Pons (tissue), 1 donor: ENCODE results near the gene SPAG6.

Experiments used
- DNase-seq: peaks from one replicate; pipeline ENCODE4 v3.0.0-alpha.2; 2016; ENCODE audit warnings: low spot score

SPAG6 gene

GRCh38 chr10:22434521-22434920 is 89.2 kb downstream of the SPAG6 start:
- DNase-seq = no peak

GRCh38 chr10:22435650-22436049 is 90.4 kb downstream of the SPAG6 start:
- no peak for DNase-seq

- DNase-seq = no peak
Measured at GRCh38 chr10:22436526-22436892, 91.2 kb downstream of the SPAG6 start.

GRCh38 chr10:22436893-22437619 is 91.8 kb downstream of the SPAG6 start:
- peak; percentile 82 for DNase-seq

- DNase-seq = peak; percentile 53
Measured at GRCh38 chr10:22437620-22438588, 92.6 kb downstream of the SPAG6 start.

GRCh38 chr10:22438711-22439110 is 93.4 kb downstream of the SPAG6 start:
- no peak for DNase-seq

- DNase-seq = no peak
Measured at GRCh38 chr10:22442063-22442462, 96.8 kb downstream of the SPAG6 start.

- DNase-seq = no peak
Measured at GRCh38 chr10:22442468-22442867, 97.2 kb downstream of the SPAG6 start.

GRCh38 chr10:22443175-22443901 is 98.0 kb downstream of the SPAG6 start:
- DNase-seq = no peak

- DNase-seq = no peak
Measured at GRCh38 chr10:22444219-22444788, 99.0 kb downstream of the SPAG6 start.

- no peak for DNase-seq
Measured at GRCh38 chr10:22445495-22445894, 100.2 kb downstream of the SPAG6 start.

- no peak for DNase-seq
Measured at GRCh38 chr10:22447068-22447467, 101.8 kb downstream of the SPAG6 start.

GRCh38 chr10:22451346-22451745 is 106.0 kb downstream of the SPAG6 start:
- DNase-seq = no peak

- DNase-seq = no peak
Measured at GRCh38 chr10:22453320-22453719, 108.0 kb downstream of the SPAG6 start.

GRCh38 chr10:22453948-22454591 is 108.8 kb downstream of the SPAG6 start:
- no peak for DNase-seq

- no peak for DNase-seq
Measured at GRCh38 chr10:22454634-22455033, 109.3 kb downstream of the SPAG6 start.

- no peak for DNase-seq
Measured at GRCh38 chr10:22455068-22455857, 110.0 kb downstream of the SPAG6 start.

- no peak for DNase-seq
Measured at GRCh38 chr10:22456486-22456885, 111.2 kb downstream of the SPAG6 start.

- no peak for DNase-seq
Measured at GRCh38 chr10:22458272-22459038, 113.2 kb downstream of the SPAG6 start.

- DNase-seq = no peak
Measured at GRCh38 chr10:22459496-22459895, 114.2 kb downstream of the SPAG6 start.
